Skeletal muscle tissue (tissue), 4 donors: ENCODE data around the gene PRXL2A. TPM values are rescaled to one million over a fixed set of nuclear protein-coding genes. Genes with fewer than 3 reads are reported as not detected.
A peak's percentile ranks its signal among the peaks of the same experiment; 100 is the strongest.

ENCODE experiments used
- H3K27ac ChIP-seq: one replicate; pipeline ENCODE4 v1.7.0; 2013; ENCODE audit warnings: mild to moderate bottlenecking, low read depth, low read length, inconsistent platforms
- H3K27me3 ChIP-seq, 3 donors: one replicate each; pipeline ENCODE4 v1.7.0; 2013; ENCODE audit warnings: low read length in 3 of 3; ENCODE audit not compliant: control insufficient read depth in 3 of 3, insufficient read depth in 3 of 3
- H3K36me3 ChIP-seq, 3 donors: one replicate each; pipeline ENCODE4 v1.7.0; 2013; ENCODE audit warnings: low read length in 3 of 3; ENCODE audit not compliant: control insufficient read depth in 3 of 3, insufficient read depth in 3 of 3
- H3K4me1 ChIP-seq, 3 donors: one replicate each; pipeline ENCODE4 v1.7.0; 2013; ENCODE audit warnings: low read length in 3 of 3, mild to moderate bottlenecking in 3 of 3; ENCODE audit not compliant: control insufficient read depth in 3 of 3, insufficient read depth in 3 of 3
- H3K4me3 ChIP-seq, 3 donors: one replicate each; pipeline ENCODE4 v1.7.0; 2013; ENCODE audit warnings: low read length in 3 of 3
- H3K9ac ChIP-seq, 3 donors: one replicate each; pipeline ENCODE4 v1.7.0; 2013; ENCODE audit warnings: low read length in 3 of 3, mild to moderate bottlenecking in 3 of 3, moderate library complexity in 2 of 3, low read depth in 1 of 3
- H3K9me3 ChIP-seq, 3 donors: one replicate each; pipeline ENCODE4 v1.7.0; 2013; ENCODE audit warnings: low read length in 3 of 3; ENCODE audit not compliant: control insufficient read depth in 3 of 3
- total RNA-seq: library from RNA; depleted of rRNA; stranded (reverse); fragments of >200 nt; gene quantifications from one replicate; pipeline ENCODE4 v1.2.3, GENCODE V29; 2014
- donor health status: Osteomylitis.

The PRXL2A gene
- total RNA-seq, 1 donor from 2014 or later = 19.3 TPM

- Histone ChIP-seq H3K9ac (peak overlapping the region; percentile 15 to 66 (median 60)), H3K4me1 (peaks cover 77 to 86% (median 77%) of the 10 kb centered on the region in 3 donors), H3K9me3 (no peaks in the 10 kb centered on the region), H3K27ac (peak overlapping the region; percentile 69), H3K4me3 (peak overlapping the region; percentile 36 to 52 (median 52)), H3K36me3 (no peaks in the 10 kb centered on the region), H3K27me3 (no peaks in the 10 kb centered on the region)
Measured at GRCh38 chr10:80464557-80465450, 56.5 kb downstream of the PRXL2A start.

GRCh38 chr10:80465451-80465835 is 57.1 kb downstream of the PRXL2A start:
- no peaks in the 10 kb centered on the region for H3K36me3 ChIP-seq
- H3K9me3 ChIP-seq = no peaks in the 10 kb centered on the region
- peaks cover 71 to 79% (median 73%) of the 10 kb centered on the region in 3 donors for H3K4me1 ChIP-seq
- no peaks in the 10 kb centered on the region for H3K27me3 ChIP-seq
- peak overlapping the region; percentile 69 for H3K27ac ChIP-seq
- peak overlapping the region; percentile 15 to 66 (median 60) for H3K9ac ChIP-seq
- peak overlapping the region; percentile 20 to 52 (median 36) for H3K4me3 ChIP-seq

GRCh38 chr10:80465839-80466590 is 57.7 kb downstream of the PRXL2A start:
- Histone ChIP-seq H3K36me3 (no peaks in the 10 kb centered on the region), H3K9ac (peak overlapping the region in 1 of 3 donors; percentile 37), H3K4me3 (peak overlapping the region in 1 of 3 donors; percentile 20), H3K4me1 (peaks cover 71 to 74% (median 71%) of the 10 kb centered on the region in 3 donors), H3K27ac (peak overlapping the region; percentile 69), H3K27me3 (no peaks in the 10 kb centered on the region), H3K9me3 (no peaks in the 10 kb centered on the region)

- Histone ChIP-seq H3K27ac (peak overlapping the region; percentile 62), H3K9me3 (no peaks in the 10 kb centered on the region), H3K4me1 (peaks cover 68 to 71% (median 68%) of the 10 kb centered on the region in 3 donors), H3K27me3 (no peaks in the 10 kb centered on the region), H3K4me3 (no peak overlapping the region), H3K9ac (no peak overlapping the region), H3K36me3 (no peaks in the 10 kb centered on the region)
Measured at GRCh38 chr10:80466724-80467326, 58.5 kb downstream of the PRXL2A start.

- Histone ChIP-seq H3K9ac (peak overlapping the region in 1 of 3 donors; percentile 25), H3K4me1 (peaks cover 60 to 68% (median 65%) of the 10 kb centered on the region in 3 donors)
Measured at GRCh38 chr10:80468002-80468401, 59.7 kb downstream of the PRXL2A start.

GRCh38 chr10:80468806-80469421 is 60.6 kb downstream of the PRXL2A start:
- Histone ChIP-seq H3K27ac (peak overlapping the region; percentile 21), H3K27me3 (no peaks in the 10 kb centered on the region), H3K4me3 (no peak overlapping the region), H3K9ac (peak overlapping the region in 2 of 3 donors; percentile 25 to 41), H3K4me1 (peaks cover 58 to 64% (median 63%) of the 10 kb centered on the region in 3 donors), H3K36me3 (no peaks in the 10 kb centered on the region), H3K9me3 (no peaks in the 10 kb centered on the region)

More at GRCh38 chr10:80468002-80468401, 59.7 kb downstream of the PRXL2A start:
- H3K27me3 ChIP-seq = no peaks in the 10 kb centered on the region
- no peak overlapping the region for H3K4me3 ChIP-seq
- H3K36me3 ChIP-seq = no peaks in the 10 kb centered on the region
- no peaks in the 10 kb centered on the region for H3K9me3 ChIP-seq
- peak overlapping the region; percentile 62 for H3K27ac ChIP-seq

- Histone ChIP-seq H3K4me3 (no peak overlapping the region), H3K4me1 (peaks cover 56 to 62% (median 56%) of the 10 kb centered on the region in 3 donors), H3K27ac (no peak overlapping the region)
Measured at GRCh38 chr10:80470266-80470665, 61.9 kb downstream of the PRXL2A start.

GRCh38 chr10:80471001-80471400 is 62.6 kb downstream of the PRXL2A start:
- Histone ChIP-seq H3K9me3 (no peaks in the 10 kb centered on the region), H3K27me3 (no peaks in the 10 kb centered on the region), H3K4me1 (peaks cover 48 to 55% (median 51%) of the 10 kb centered on the region in 3 donors), H3K9ac (no peak overlapping the region), H3K27ac (no peak overlapping the region), H3K4me3 (no peak overlapping the region), H3K36me3 (no peaks in the 10 kb centered on the region)

More at GRCh38 chr10:80470266-80470665, 61.9 kb downstream of the PRXL2A start:
- no peaks in the 10 kb centered on the region for H3K36me3 ChIP-seq
- H3K9ac ChIP-seq = no peak overlapping the region
- H3K27me3 ChIP-seq = no peaks in the 10 kb centered on the region
- H3K9me3 ChIP-seq = no peaks in the 10 kb centered on the region

- Histone ChIP-seq H3K27ac (no peak overlapping the region), H3K9me3 (no peaks in the 10 kb centered on the region), H3K36me3 (no peaks in the 10 kb centered on the region), H3K4me1 (peaks cover 44 to 51% (median 47%) of the 10 kb centered on the region in 3 donors), H3K27me3 (no peaks in the 10 kb centered on the region), H3K4me3 (no peak overlapping the region), H3K9ac (no peak overlapping the region)
Measured at GRCh38 chr10:80471715-80472233, 63.4 kb downstream of the PRXL2A start.
